Trophoblast cell (in vitro differentiated cells and primary cell): ENCODE data around the gene OR11H6.

Source experiments
- DNase-seq, 2 donors: peaks; one replicate each; pipeline ENCODE4 v3.0.0-alpha.2; 2016
- H2AFZ ChIP-seq: 2 replicates; pipeline ENCODE4 v1.6.1; 2013; ENCODE audit warnings: low read length, moderate library complexity, mild to moderate bottlenecking; ENCODE audit not compliant: insufficient read depth, poor library complexity
- H2AK5ac ChIP-seq: 2 replicates; pipeline ENCODE4 v1.6.1; 2013; ENCODE audit warnings: mild to moderate bottlenecking, low read length
- H2BK120ac ChIP-seq: 2 replicates; pipeline ENCODE4 v1.6.1; 2013; ENCODE audit warnings: low read length, mild to moderate bottlenecking, moderate library complexity; ENCODE audit not compliant: insufficient read depth, poor library complexity
- H2BK12ac ChIP-seq: 2 replicates; pipeline ENCODE4 v1.6.1; 2013; ENCODE audit warnings: mild to moderate bottlenecking, low read length, moderate library complexity
- H2BK5ac ChIP-seq: 2 replicates; pipeline ENCODE4 v1.6.1; 2013; ENCODE audit warnings: low read length, low read depth, moderate library complexity, mild to moderate bottlenecking; ENCODE audit not compliant: poor library complexity
- H3K14ac ChIP-seq: 2 replicates; pipeline ENCODE4 v1.6.1; 2013; ENCODE audit warnings: mild to moderate bottlenecking, low read length
- H3K18ac ChIP-seq: 2 replicates; pipeline ENCODE4 v1.6.1; 2013; ENCODE audit warnings: mild to moderate bottlenecking, low read length
- H3K23ac ChIP-seq: 2 replicates; pipeline ENCODE4 v1.6.1; 2013; ENCODE audit warnings: low read length
- H3K27ac ChIP-seq: 2 replicates; pipeline ENCODE4 v1.5.1; 2013; ENCODE audit warnings: low read depth, mild to moderate bottlenecking, inconsistent platforms, low read length, moderate library complexity
- H3K27me3 ChIP-seq: 2 replicates; pipeline ENCODE4 v1.6.1; 2013; ENCODE audit warnings: inconsistent platforms, mild to moderate bottlenecking, low read length, moderate library complexity; ENCODE audit not compliant: insufficient read depth
- H3K36me3 ChIP-seq, 2 experiments: 1 replicate in 1 of 2; 2 replicates in 1 of 2; pipeline ENCODE4 v1.6.1; 2013; ENCODE audit warnings: low read length in 2 of 2, mild to moderate bottlenecking in 2 of 2, moderate library complexity in 1 of 2; ENCODE audit not compliant: insufficient read depth in 2 of 2, control insufficient read depth in 1 of 2
- H3K4ac ChIP-seq: 2 replicates; pipeline ENCODE4 v1.6.1; 2013; ENCODE audit warnings: low read depth, mild to moderate bottlenecking, low read length, moderate library complexity
- H3K4me1 ChIP-seq, 2 experiments: 1 replicate in 1 of 2; 2 replicates in 1 of 2; pipeline ENCODE4 v1.6.1; 2013; ENCODE audit warnings: low read length in 2 of 2, mild to moderate bottlenecking in 2 of 2, moderate library complexity in 1 of 2; ENCODE audit not compliant: insufficient read depth in 2 of 2, control insufficient read depth in 1 of 2
- H3K4me2 ChIP-seq: 2 replicates; pipeline ENCODE4 v1.6.1; 2013; ENCODE audit warnings: inconsistent platforms, mild to moderate bottlenecking, low read length, moderate library complexity
- H3K4me3 ChIP-seq: 2 replicates; pipeline ENCODE4 v1.5.1; 2013; ENCODE audit warnings: mild to moderate bottlenecking, low read depth, low read length, inconsistent platforms
- H3K79me1 ChIP-seq: one replicate; pipeline ENCODE4 v1.6.1; 2013; ENCODE audit warnings: low read length
- H3K79me2 ChIP-seq: 2 replicates; pipeline ENCODE4 v1.6.1; 2013; ENCODE audit warnings: low read length, mild to moderate bottlenecking; ENCODE audit not compliant: control insufficient read depth, insufficient read depth, poor library complexity
- H3K9ac ChIP-seq: 2 replicates; pipeline ENCODE4 v1.6.1; 2013; ENCODE audit warnings: mild to moderate bottlenecking, low read length
- H3K9me3 ChIP-seq: 2 replicates; pipeline ENCODE4 v1.6.1; 2013; ENCODE audit warnings: low read depth, mild to moderate bottlenecking, control low read depth, inconsistent platforms, low read length; ENCODE audit not compliant: insufficient read depth
- H4K12ac ChIP-seq: 2 replicates; pipeline ENCODE4 v1.6.1; 2013; ENCODE audit warnings: low read depth, mild to moderate bottlenecking, low read length, moderate library complexity
- H4K8ac ChIP-seq: 2 replicates; pipeline ENCODE4 v1.6.1; 2013; ENCODE audit warnings: low read depth, mild to moderate bottlenecking, low read length, moderate library complexity
- H4K91ac ChIP-seq: one replicate; pipeline ENCODE4 v1.6.1; 2013; ENCODE audit warnings: low read depth, mild to moderate bottlenecking, low read length, moderate library complexity
- WGBS: extraction: QIAGEN DNeasy Blood & Tissue Kit; methylation state at CpG from one replicate; pipeline ENCODE4 v1.1.7; 2013; ENCODE audit warnings: missing lambda C conversion rate; ENCODE audit not compliant: insufficient read length, insufficient coverage; ENCODE audit errors: extremely low coverage; 5-methylcytosine and 5-hydroxymethylcytosine counted together

OR11H6 gene

DNA sequence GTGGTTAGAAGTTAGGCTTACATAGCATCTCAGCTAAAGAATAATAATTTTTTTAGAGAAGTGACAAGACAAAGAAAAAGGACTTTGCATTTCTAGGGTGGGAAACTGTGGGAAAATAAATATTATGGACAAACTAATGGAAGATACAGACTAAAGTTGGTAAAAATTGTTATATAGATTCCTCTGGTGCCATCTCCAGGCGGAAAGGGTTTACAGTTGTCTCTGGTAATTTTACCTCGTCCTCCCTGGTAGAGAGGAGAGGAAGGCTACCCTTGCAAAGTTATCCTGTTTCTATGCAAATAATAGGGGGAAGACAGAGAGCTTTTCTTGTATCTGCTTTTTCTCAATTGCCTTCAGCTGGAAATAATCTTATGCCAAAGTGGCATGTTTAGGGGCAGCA, 27.6 kb upstream of the OR11H6 start:
- H2BK5ac ChIP-seq, result no peak overlapping the region
- no peak overlapping the region for H2BK12ac ChIP-seq
- no peak overlapping the region for H4K8ac ChIP-seq
- no peaks in the 10 kb centered on the region for H3K27me3 ChIP-seq
- no CpG with 5 or more reads among the region's 2 CpGs for WGBS
- no peak overlapping the region for H3K4ac ChIP-seq
- no peak overlapping the region for H3K18ac ChIP-seq
- H4K12ac ChIP-seq, result no peak overlapping the region
- no peak overlapping the region for H2AK5ac ChIP-seq
- H4K91ac ChIP-seq, result no peak overlapping the region
- H3K36me3 ChIP-seq, result no peaks in the 10 kb centered on the region
- no peak overlapping the region for H2AFZ ChIP-seq
- H3K23ac ChIP-seq, result no peak overlapping the region
- no peak overlapping the region for H3K4me3 ChIP-seq
- no peaks in the 10 kb centered on the region for H3K4me1 ChIP-seq
- no peak overlapping the region for H3K27ac ChIP-seq
- no peak overlapping the region for H3K4me2 ChIP-seq
- DNase-seq, result peak in 1 of 2 donors; percentile 25
- no peak overlapping the region for H2BK120ac ChIP-seq
- no peak overlapping the region for H3K14ac ChIP-seq
- no peak overlapping the region for H3K9ac ChIP-seq
- H3K79me1 ChIP-seq, result no peaks in the 10 kb centered on the region
- peaks cover 15% of the 10 kb centered on the region for H3K9me3 ChIP-seq
- H3K79me2 ChIP-seq, result no peaks in the 10 kb centered on the region

DNA sequence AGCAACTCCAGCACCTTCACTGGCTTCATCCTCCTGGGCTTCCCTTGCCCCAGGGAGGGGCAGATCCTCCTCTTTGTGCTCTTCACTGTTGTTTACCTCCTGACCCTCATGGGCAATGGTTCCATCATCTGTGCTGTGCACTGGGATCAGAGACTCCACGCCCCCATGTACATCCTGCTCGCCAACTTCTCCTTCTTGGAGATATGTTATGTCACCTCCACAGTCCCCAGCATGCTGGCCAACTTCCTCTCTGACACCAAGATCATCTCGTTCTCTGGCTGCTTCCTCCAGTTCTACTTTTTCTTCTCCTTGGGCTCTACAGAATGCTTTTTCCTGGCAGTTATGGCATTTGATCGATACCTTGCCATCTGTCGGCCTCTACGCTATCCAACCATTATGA, 26.1 kb upstream of the OR11H6 start:
- Histone ChIP-seq H3K4ac (no peak overlapping the region), H3K36me3 (no peaks in the 10 kb centered on the region), H3K4me1 (no peaks in the 10 kb centered on the region), H3K14ac (no peak overlapping the region), H3K23ac (no peak overlapping the region), H3K79me2 (no peaks in the 10 kb centered on the region), H3K9me3 (peaks cover 12% of the 10 kb centered on the region), H3K4me2 (no peak overlapping the region), H4K12ac (no peak overlapping the region), H2BK120ac (no peak overlapping the region), H4K91ac (no peak overlapping the region), H3K79me1 (no peaks in the 10 kb centered on the region), H3K27me3 (no peaks in the 10 kb centered on the region), H2BK12ac (no peak overlapping the region), H2AK5ac (no peak overlapping the region), H3K4me3 (no peak overlapping the region), H2BK5ac (no peak overlapping the region), H3K18ac (no peak overlapping the region), H4K8ac (no peak overlapping the region), H3K27ac (no peak overlapping the region), H3K9ac (no peak overlapping the region), H2AFZ (no peak overlapping the region)
- DNase-seq, result no peak
- WGBS, result no CpG with 5 or more reads among the region's 6 CpGs

DNA sequence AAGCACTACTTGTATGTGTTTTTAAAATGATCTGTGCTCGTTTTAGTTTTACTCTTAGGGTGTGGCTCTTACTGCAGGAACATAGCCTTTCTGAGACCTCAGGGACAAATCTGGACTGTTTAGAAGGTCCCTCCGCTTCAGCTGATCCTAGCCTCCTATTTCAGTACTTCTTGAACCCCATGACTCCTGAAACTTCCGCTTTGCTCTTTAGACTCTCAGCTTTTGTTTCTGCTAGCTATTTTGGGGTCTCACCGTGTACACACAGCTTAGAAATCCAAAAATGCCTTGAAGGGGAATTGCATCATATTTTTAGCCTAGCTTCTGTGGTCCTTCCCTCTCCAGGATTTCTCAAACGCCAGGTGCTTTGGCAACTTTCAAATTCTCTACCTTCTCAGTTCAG, 24.5 kb upstream of the OR11H6 start:
- WGBS, result no CpG with 5 or more reads among the region's 5 CpGs

DNA sequence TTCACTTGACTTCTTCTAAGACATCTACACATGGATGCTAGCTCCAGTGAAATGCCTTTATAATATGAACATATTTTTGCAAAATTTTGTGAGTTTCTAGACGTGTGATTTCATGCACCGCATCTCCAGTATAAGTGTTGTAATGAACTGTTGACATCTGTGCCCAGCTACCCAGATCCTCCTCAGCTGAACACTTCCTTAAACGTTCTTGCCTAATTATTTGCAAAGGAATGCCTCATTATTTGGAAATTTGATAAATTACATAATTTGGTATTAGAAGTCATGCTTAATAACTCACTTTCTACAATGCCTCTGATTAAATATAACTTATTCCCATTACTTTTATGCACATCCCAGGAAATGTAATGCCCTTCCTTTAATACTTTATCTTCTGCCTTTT, 18.8 kb upstream of the OR11H6 start:
- H3K27ac ChIP-seq, result no peak overlapping the region
- no peak overlapping the region for H2AFZ ChIP-seq
- no peak overlapping the region for H3K18ac ChIP-seq
- H4K8ac ChIP-seq, result no peak overlapping the region
- H3K23ac ChIP-seq, result no peak overlapping the region
- DNase-seq, result no peak
- H2BK120ac ChIP-seq, result no peak overlapping the region
- no peak overlapping the region for H3K4me3 ChIP-seq
- H3K4ac ChIP-seq, result no peak overlapping the region
- H4K12ac ChIP-seq, result no peak overlapping the region
- H3K9me3 ChIP-seq, result peaks cover 6% of the 10 kb centered on the region
- no peak overlapping the region for H2BK12ac ChIP-seq
- H3K9ac ChIP-seq, result no peak overlapping the region
- H4K91ac ChIP-seq, result no peak overlapping the region
- H3K27me3 ChIP-seq, result no peaks in the 10 kb centered on the region
- H3K14ac ChIP-seq, result no peak overlapping the region
- no peak overlapping the region for H3K4me2 ChIP-seq
- H2AK5ac ChIP-seq, result no peak overlapping the region
- no peaks in the 10 kb centered on the region for H3K4me1 ChIP-seq
- no peaks in the 10 kb centered on the region for H3K79me1 ChIP-seq
- H2BK5ac ChIP-seq, result no peak overlapping the region
- WGBS, result no CpG with 5 or more reads among the region's 3 CpGs
- H3K79me2 ChIP-seq, result no peaks in the 10 kb centered on the region
- H3K36me3 ChIP-seq, result no peaks in the 10 kb centered on the region

More for the DNA sequence above, 24.5 kb upstream of the OR11H6 start:
- no peak overlapping the region for H2BK12ac ChIP-seq
- no peaks in the 10 kb centered on the region for H3K79me2 ChIP-seq
- no peak overlapping the region for H3K27ac ChIP-seq
- no peak overlapping the region for H3K18ac ChIP-seq
- no peak overlapping the region for H3K23ac ChIP-seq
- H2AFZ ChIP-seq, result no peak overlapping the region
- H3K14ac ChIP-seq, result no peak overlapping the region
- H3K4me3 ChIP-seq, result no peak overlapping the region
- H2BK5ac ChIP-seq, result no peak overlapping the region
- peaks cover 9% of the 10 kb centered on the region for H3K9me3 ChIP-seq
- H3K4me2 ChIP-seq, result no peak overlapping the region
- no peaks in the 10 kb centered on the region for H3K36me3 ChIP-seq
- H2BK120ac ChIP-seq, result no peak overlapping the region
- H4K12ac ChIP-seq, result no peak overlapping the region
- H3K27me3 ChIP-seq, result no peaks in the 10 kb centered on the region
- no peak overlapping the region for H3K4ac ChIP-seq
- H3K9ac ChIP-seq, result no peak overlapping the region
- H4K8ac ChIP-seq, result no peak overlapping the region
- no peak overlapping the region for H4K91ac ChIP-seq
- no peaks in the 10 kb centered on the region for H3K4me1 ChIP-seq
- DNase-seq, result no peak
- no peak overlapping the region for H2AK5ac ChIP-seq
- H3K79me1 ChIP-seq, result no peaks in the 10 kb centered on the region
